Measurements from ENCODE around the gene CD72.

DNA sequence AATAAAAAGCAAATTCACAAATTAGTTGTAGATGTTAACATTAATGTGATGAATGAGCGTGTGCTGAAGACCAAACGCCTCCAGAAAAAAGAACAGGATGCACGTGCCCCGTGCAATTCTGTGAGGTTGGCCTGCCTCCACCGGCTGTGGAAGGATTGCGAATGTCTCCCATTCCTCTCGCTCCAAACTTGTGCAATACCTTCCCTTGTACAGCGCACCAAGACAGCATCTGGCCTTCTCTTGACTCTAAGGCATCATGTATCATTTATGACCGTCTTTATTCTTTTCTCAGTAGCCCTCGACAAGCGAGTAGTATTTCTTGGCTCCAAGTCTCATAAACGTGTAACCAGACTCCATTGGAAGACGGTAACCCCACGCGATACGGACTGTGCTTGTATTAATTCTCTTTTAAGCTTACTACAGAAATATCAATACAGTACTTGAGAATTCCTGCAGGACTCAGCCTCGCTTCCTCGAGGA lies 14.7 kb downstream of the CD72 start:
- TF ChIP-seq, protein P1, sequence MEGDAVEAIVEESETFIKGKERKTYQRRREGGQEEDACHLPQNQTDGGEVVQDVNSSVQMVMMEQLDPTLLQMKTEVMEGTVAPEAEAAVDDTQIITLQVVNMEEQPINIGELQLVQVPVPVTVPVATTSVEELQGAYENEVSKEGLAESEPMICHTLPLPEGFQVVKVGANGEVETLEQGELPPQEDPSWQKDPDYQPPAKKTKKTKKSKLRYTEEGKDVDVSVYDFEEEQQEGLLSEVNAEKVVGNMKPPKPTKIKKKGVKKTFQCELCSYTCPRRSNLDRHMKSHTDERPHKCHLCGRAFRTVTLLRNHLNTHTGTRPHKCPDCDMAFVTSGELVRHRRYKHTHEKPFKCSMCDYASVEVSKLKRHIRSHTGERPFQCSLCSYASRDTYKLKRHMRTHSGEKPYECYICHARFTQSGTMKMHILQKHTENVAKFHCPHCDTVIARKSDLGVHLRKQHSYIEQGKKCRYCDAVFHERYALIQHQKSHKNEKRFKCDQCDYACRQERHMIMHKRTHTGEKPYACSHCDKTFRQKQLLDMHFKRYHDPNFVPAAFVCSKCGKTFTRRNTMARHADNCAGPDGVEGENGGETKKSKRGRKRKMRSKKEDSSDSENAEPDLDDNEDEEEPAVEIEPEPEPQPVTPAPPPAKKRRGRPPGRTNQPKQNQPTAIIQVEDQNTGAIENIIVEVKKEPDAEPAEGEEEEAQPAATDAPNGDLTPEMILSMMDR (IDR thresholded peaks at IDR 0.05; ENCODE audit: insufficient read depth, low read depth, low read length): no peak
- no peak for TF ChIP-seq EZH2 (IDR thresholded peaks at IDR 0.05; ENCODE audit: insufficient read depth, low read length)

Data from astrocyte (in vitro differentiated cells and primary cell).